ENCODE data around the gene FOXE1. TPM values are rescaled to one million over a fixed set of nuclear protein-coding genes. Genes with fewer than 3 reads are reported as not detected.

The FOXE1 gene
- total and polyA plus RNA-seq, 10 of the 15 experiments (the other 5 are each of a cell fraction or from before 2014, with no cell fraction given): not detected

GRCh38 chr9:97889941-97890887 lies 37.2 kb downstream of the FOXE1 start:
- Histone ChIP-seq H3K27me3 (replicated peaks in 1 of 2; ENCODE audit: control insufficient read depth in 2 of 2, insufficient read depth in 2 of 2, low read length in 1 of 2) (no peaks in the 10 kb centered on the region), H3K27ac (ENCODE audit: control insufficient read depth, insufficient read depth) (no peak overlapping the region), H3K4me1 (ENCODE audit: control insufficient read depth, insufficient read depth, low read length) (no peaks in the 10 kb centered on the region), H3K9me3 (replicated peaks; ENCODE audit: control insufficient read depth, insufficient read depth, low read length) (no peaks in the 10 kb centered on the region), H3K4me3 (no peak overlapping the region), H3K4me2 (ENCODE audit: control insufficient read depth, insufficient read depth) (no peak overlapping the region), H3K36me3 (ENCODE audit: control insufficient read depth in 2 of 2, insufficient read depth in 2 of 2, low read length in 1 of 2) (no peaks in the 10 kb centered on the region), H2AFZ (ENCODE audit: control insufficient read depth, low read depth, low read length) (no peak overlapping the region), H3K9ac (ENCODE audit: control insufficient read depth, insufficient read depth, low read length) (no peak overlapping the region), H4K20me1 (ENCODE audit: control insufficient read depth, insufficient read depth) (no peaks in the 10 kb centered on the region), H3K79me2 (ENCODE audit: control insufficient read depth, insufficient read depth, low read length) (no peaks in the 10 kb centered on the region)
- no TSS peak for BruUV-seq (replicated peaks)
- ChIA-PET CTCF (interaction anchor here (0.5 to 5.5 kb wide), 49 partner anchors 9 to 886 kb away, joined by 3 to 95 read pairs (median 4); partner anchors contain the start of gene TRMO), POLR2A (no interaction called here), RAD21 (ENCODE audit: unreplicated experiment) (interaction anchor here (1.0 to 2.1 kb wide), 3 partner anchors 11 to 367 kb away, joined by 3 to 5 read pairs (median 5); no protein-coding TSS in a partner anchor), SMC1A (ENCODE audit: uncharacterized antibody, unreplicated experiment) (interaction anchor here (0.6 to 5.5 kb wide), 6 partner anchors 12 to 374 kb away, joined by 3 to 32 read pairs (median 4); no protein-coding TSS in a partner anchor)
- intact Hi-C loops (cut with micrococcal nuclease; ENCODE audit: unreplicated experiment): no loop called here
- WGBS (ENCODE audit: insufficient coverage, insufficient replicate concordance, low lambda C conversion rate, missing lambda C conversion rate): 45% methylated on average over 9 of the region's 9 CpGs
- peak; percentile 7 for FAIRE-seq
- ATAC-seq: peak; percentile 86
- in situ Hi-C loops (cut with MboI): no loop called here
- no peak for DNase-seq (ENCODE audit: low read depth, low spot score)
- no peak for TF ChIP-seq POLR2A (IDR thresholded peaks at IDR 0.05; ENCODE audit: low read depth, low read length)
- TF ChIP-seq YY1 (IDR thresholded peaks at IDR 0.05; ENCODE audit: low read depth, low read length): peak; percentile 70
- peak; percentile 36; the same call in 1 of the 2 replicates for TF ChIP-seq SMC3 (IDR thresholded peaks at IDR 0.05; ENCODE audit: borderline replicate concordance, low read length)
- TF ChIP-seq RAD21 (IDR thresholded peaks at IDR 0.05; ENCODE audit: insufficient read depth, low read depth, low read length): peak; percentile 51
- peak; percentile 59 to 88 (median 83) for TF ChIP-seq CTCF (IDR thresholded peaks at IDR 0.05 in 2 of 3, conservative IDR thresholded peaks at IDR 0.05 in 1 of 3; ENCODE audit: control insufficient read depth in 2 of 3, extremely low read depth in 1 of 3, insufficient read depth in 1 of 3, low read depth in 3 of 3, low read length in 3 of 3)
